T-helper 22 cell (primary cell): Measurements from ENCODE around the gene MRPL40.

Experiments used
- DNase-seq: peaks from one replicate; pipeline ENCODE4 v3.0.0-alpha.2; 2020; ENCODE audit warnings: low read depth

The MRPL40 gene

DNA sequence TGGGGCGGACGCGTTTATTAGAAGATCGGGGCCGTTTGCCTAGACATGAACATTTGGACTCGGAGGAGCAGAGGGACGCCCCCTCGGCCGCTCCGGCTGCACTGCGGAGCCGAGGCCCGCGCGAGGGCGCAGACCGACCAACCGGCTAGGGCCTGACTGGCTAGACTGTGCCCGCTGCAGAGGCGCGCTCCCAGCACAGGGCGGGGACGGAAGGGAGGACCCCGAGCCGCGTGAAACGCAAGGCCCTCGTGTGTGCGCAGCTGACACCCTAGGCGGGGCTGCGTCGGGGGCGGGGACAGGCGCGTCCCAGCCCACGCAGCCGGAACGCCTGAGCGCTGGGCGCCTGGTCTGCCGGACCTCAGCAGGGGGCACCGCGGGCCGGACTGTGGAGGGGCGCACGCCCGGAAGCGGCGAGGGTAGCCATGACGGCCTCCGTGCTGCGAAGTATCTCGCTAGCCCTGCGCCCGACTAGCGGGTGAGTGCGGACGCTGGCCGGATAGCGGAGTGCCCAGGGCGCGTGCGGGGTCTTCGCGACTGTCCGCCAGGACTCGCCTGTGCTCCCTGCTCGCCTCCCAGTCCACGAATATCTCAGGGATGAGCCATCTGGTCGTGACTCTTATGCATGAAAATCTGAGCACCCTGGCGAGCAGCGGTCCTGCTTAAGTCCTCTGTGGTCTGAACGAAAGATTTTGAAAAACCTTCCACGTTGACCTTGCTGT lies at the start of gene MRPL40:
TSS of gene MRPL40 (plus strand) at position 413 of the 719 bp plus-strand sequence. CDS start at position 423, 10 bp downstream.
- peak; percentile 70 for DNase-seq

DNA sequence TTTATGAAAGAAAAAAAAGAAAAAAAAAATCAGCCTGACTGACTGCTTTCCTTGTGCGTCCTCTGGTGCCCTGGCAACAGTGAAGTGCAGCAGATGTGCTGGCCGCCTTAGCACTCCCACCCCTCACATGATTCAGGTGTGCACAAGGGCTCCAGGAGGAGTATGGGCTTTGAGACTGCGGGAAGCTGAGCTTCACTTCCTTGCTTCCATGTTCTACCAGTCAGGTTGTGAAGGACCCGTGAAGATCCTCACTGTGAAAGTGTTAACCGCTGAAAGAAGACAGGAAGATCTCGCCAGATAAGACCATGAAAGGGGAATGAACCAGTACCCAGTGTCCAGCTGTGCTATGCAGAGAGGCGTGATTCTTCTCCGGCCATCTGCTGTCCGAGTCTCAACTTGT lies 49.1 kb upstream of the MRPL40 start:
- no peak for DNase-seq

DNA sequence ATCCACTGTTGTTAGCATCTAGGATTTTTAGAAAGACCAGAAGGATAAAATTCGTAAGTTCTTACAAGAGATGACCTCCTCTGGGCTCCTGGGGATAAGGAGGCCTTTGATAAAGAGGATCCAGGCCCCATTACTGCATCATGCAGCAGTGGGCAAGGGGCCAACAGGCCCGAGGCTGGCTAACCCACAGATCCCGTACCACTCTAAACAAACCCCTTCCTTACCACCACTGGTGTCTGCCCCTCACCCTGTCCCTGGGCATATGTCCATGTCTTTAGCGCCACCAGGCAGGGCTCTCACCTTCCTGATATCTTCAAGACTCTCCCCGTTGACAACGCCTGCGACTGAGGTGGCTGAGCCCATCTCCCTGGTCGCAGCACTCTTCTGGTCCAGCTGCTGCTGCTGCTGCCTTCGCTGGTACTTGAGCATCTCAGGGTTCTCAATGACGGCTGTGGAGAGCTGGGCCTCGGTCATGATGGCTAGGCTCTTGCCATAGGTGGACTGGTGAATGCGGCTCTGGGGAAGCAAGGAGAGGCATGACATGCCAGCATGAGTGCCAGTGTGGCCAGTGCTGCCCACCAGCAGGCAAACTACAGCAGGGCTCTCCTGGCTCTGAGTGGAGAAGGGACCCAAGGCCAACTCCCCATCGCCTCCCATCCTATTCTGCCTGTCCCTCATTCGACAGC lies 47.0 kb upstream of the MRPL40 start:
- DNase-seq: no peak

DNA sequence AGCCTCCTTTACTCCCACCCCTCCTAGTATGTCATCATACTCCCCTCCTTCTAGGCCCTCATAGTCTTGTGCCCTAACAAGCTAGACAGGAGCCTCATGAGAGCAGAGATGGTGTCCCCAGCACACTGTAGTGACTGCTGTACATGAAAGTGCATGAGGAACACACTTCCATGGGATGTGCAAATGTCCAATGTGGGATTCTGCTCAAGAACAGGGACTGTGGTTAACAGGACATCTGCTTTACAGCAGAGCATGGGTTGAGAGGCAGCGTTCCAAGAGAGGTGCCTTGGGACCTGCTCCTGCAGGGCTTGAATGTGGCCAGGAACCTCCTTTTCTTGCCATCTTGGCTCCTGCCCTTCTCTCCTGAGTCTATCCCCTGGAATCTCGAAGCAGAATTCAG lies 46.1 kb upstream of the MRPL40 start:
- no peak for DNase-seq

DNA sequence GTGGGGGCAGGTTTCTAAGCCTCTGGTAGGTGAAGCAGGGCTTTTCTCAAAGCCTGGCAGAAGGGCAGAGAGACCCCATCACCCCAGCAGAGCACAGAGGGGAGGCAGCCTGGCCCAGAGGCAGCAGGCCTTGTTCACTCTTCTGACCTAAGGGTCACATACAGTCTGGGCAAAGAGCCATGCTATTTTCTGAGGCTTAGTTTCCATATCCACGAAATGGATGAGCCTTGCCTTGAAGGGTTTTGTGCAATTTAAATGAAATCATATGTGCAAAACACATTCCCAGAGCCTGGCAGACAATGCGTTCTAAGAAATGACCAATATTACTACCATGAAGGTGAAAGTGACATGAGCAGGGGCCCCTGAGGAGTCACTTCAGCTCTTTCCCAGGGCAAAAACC lies 45.3 kb upstream of the MRPL40 start:
- no peak for DNase-seq

DNA sequence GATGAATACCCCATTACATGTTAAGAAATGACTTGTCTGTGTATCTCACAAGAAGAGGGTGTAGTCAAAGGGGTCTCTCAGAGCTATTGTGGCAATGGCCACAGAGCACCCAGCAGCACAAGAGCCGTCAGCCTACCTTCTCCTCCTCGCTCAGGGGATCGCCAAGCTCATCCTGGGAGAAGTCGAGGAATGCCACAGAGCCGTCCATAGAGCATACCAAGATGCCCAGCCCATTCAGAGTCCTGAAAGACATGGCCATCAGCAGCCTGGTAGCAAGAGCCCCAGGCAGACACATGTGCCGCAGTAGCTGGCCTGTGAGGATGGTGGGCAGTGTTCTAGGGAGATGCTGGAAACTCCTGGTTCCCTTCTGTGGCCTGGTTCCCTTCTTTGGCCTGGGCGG lies 44.8 kb upstream of the MRPL40 start:
- no peak for DNase-seq

DNA sequence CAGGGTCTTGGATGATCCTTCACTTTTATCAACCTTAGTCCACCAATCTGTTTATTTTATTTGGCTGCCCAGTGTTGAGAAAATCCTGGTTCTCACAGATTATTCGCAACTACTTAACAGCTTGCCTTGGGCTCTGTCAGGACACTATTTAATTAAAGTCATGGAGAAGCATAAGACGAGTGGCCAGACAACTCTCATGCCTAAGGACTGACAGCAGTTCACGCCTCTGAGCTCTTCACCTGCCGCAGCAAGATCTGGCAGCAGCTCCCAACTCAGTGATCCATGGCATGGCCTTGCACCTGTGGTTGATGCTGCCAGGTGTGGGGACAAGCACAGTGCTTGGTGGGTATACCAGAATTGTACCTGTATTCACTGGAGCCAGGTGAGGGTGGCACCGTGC lies 38.6 kb upstream of the MRPL40 start:
- DNase-seq: no peak

DNA sequence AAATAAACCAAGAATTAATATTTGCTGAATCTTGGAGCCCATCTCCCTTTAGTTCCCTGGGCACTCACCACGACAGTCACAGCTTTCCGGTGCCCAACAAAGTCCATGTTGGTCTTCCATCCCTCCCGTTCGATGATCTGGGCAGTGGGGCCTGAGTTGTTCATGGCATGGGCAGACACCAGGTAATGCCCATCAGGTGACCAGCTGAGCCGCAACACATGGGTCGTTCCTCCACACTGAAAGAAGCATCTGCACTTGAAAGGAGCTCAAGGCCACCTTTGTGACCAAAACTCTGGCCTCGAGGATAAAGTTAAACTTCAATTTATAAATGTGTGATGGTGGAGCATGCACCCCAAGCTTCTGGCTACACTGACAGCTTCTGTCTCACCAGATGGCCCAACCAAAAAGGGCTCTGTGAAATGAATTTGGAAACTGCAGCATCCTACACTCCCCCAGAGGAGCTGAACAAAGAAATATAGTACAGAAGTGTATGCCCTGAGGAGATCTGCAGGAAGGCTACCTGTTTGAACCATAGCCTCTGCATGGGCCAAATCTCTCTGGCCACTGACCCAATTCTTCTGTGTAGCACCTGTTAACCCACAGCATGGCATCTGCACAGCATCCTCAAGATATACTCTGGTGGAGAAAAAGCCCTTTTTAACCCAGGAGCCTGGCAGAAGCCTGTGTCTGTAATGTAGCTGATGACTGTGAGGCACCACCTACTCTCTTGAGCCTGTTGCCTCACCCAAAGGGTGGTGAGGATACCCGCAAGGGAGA lies 37.9 kb upstream of the MRPL40 start:
- DNase-seq: no peak

DNA sequence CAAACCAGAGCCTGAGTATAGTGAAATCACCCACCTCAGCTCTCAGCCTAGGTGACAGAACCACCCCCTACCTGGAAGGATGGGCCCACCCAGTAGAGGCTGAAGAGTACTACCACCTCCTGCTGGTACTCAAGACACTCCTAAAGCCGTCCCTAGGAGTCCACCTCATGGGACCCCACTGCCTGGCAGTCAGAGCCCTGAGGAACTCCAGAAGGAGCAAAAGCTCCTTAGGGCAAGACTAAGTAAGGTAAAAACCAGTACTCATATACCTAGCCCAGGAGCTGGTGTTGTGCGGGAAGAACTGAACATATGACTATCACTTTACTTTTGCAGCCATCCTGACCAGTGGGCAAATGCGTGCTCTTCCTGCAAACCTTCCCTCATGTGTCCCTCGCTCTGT lies 37.1 kb upstream of the MRPL40 start:
- no peak for DNase-seq

DNA sequence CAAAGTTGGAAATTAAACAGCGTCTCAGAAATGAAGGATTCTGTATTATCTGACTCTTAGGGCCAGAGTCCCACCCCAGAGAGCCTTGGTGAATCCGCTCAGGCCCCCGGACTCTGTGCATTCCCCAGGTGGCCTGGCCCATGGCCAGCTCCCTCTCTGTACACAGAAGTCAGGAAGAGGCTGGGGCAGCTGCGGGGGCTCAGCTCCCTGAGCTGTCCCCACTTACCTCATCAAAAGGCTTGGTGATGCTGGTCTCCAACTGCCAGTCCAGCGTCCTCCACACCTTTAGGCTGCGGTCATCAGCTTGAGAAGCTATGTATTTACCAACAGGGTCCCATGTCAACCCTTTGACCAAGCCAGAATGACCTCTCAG lies 35.8 kb upstream of the MRPL40 start:
- no peak for DNase-seq

DNA sequence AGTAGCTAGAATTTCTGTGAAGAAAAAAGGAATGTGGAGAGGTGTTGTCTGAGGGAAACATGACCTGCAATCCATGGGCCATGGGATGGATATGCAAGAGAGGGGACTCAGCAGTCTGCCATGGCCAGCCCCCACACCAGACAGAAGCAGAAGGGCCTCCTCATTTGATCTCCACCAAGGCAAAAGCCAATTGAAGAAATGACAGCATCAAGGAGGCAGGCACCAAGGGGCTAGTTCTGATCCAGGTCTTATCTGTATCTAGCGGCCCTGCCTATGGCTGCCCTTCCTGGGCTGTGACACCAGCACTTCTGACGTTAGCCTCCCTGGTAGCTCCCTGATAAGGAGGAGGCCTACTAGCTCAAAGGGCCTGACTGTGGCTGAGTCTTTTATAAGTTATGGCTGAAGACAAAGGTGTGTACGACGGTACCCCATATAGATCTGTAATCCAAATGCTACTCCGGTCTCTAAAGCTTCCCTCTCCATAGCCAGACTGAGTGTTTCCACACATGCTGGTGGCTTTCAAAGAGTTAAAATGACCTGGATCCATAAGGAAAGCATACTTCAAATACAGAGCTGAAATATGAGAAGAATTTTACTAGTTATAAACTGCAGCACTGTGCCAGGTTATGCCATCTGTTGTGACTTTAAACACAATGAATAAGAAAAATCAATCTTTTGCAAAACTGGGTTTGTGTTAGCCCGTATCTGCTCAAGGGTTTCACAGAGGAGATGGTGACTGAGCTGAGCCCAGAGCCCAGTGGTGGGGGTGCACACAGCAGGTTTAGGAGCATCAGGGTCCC lies 35.2 kb upstream of the MRPL40 start:
- DNase-seq: no peak

DNA sequence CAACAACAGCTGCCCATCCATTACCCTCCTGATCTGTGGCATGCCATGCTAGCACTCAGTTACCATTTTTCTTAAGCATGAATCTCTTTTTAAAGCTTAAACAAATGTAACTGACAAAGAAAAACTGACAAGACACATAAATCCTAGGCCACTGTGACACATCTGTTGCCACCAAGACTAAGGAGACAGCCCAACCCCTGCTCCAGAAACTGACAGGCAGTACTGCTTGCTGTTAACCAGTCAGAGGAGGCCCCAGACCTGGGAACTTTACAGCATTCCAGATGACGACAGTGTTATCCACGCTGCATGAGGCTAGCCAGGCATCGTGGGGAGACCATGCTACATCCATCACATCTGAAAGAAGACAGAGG lies 34.6 kb upstream of the MRPL40 start:
- DNase-seq: no peak

DNA sequence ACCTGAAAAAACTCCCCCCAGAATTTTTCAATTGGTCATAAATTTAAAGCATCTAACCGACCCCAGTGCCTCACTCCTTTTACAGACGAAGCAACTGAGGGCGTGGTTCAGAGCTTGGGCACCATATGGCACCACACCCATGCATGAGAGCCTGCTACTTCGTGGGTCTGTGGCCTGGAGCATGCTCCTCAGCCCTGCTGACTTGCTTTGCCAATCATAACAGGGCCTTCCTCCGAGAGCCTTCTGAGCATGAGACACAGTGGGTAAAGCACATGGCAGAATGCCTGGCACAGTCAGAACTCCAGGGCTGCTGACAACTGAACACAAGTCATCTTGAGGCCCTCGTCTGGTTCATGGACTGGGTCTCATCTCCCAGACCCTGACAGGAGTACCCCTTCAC lies 34.1 kb upstream of the MRPL40 start:
- DNase-seq: no peak

DNA sequence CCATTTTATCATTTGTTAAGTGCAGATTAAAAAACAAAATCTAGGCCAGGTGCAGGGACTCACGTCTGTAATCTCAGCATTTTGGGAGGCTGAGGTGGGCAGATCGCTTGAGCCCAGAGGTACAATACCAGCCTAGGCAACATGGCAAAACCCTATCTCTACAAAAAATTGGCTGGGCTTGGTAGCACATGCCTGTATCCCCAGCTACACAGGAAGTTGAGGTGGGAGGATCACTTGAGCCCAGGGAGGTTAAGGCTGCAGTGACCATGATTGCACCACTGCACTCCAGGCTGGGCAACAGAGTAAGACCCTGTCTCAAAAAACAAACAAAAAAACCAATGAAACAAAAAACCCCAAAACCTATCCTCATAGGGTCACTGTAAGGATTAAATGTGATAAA lies 33.7 kb upstream of the MRPL40 start:
- no peak for DNase-seq

DNA sequence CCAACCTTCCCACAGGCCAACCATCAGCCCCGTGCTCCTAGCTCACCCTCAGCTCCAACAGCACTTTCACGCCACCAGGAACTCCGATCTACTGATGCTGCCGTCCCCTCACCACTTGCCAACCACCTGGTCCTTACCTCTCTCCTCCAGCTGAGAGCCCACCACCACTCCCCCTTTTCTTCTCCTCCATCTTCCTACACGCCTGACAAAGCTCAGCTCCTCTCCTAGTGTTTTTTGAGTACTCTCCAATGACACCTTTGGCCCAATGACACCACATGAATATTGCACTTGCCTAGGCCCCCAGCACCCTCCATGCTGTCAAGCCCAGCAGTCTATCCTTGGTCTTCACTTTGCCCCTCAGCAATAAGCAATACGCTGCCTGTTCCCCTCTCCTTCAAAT lies 31.5 kb upstream of the MRPL40 start:
- no peak for DNase-seq

DNA sequence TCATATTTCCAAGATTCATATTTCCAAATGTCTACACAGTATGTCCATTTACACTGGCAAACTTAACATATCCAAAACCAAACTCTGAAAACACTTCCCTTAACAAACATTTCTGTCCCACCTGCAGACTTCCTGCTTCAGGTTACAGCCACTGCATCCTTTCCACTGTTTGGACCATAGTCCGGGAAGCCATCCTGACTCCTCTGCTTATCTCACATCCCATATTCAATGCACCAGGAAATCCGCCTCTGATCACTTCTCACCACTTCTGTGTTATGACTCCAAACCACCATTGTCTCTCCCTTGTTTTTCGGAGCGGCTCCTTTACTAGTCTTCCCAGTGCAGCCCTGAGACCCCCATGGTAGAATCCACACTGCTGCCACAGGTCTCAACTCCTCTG lies 30.9 kb upstream of the MRPL40 start:
- no peak for DNase-seq

DNA sequence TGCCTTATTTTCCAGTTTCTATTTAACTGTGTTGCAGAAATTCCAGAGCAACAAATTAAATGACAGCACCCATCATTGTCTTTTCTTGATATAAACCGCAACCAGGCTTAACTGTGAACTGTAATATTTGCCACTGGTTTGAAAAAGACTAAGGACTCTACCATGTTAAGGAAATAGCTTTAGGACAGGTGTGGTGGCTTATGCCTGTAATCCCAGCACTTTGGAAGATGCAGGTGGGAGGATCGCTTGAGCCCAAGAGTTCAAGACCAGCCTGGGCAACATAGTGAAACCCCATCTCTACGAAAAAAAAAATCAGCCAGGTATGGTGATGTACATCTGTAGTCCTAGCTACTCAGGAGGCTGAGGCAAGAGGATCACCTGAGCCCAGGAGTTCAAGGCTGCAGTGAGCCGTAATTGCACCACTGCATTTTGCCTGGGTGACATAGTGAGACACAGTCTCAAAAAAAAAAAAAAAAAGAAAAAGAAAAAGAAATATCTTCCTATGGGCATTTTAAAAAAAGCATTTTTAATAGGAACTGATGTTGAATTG lies 29.6 kb upstream of the MRPL40 start:
- no peak for DNase-seq

DNA sequence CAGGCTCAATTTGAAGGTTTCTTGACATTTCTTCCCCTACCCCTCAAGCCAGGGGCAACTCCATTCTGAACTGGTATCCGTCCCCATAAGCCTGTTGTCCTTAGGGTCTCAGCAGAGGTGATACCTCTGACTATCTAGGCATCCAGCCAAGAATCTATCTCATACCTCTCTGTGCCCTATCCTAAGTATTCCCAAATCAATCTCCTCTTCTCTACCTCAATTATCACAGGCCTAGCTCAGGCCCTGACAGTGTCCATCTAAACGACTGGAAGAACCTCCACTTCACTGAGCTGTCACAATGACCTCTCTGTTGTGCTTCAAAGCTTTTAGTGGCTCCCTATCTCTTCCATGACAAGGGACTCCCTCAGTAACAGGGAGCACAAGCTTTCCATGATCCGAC lies 27.7 kb upstream of the MRPL40 start:
- DNase-seq: no peak

DNA sequence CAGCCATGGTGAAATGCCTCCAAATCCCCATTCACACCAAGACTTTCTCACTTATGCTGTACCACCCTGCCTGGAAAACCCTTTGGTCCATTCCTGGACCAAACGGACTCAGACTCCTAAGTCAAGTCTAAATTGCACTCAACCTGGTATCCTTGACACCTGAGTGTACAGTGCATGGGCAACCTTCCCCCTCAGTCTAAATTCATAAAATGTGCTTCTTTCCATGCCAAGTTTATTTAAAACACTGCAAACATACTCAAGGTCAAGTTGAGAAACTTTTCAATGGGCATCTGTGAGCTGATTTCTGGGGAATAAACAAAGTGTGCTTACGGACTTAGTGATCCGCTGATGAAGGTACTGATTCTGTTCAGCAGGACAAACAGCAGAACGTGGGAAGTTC lies 27.2 kb upstream of the MRPL40 start:
- no peak for DNase-seq

DNA sequence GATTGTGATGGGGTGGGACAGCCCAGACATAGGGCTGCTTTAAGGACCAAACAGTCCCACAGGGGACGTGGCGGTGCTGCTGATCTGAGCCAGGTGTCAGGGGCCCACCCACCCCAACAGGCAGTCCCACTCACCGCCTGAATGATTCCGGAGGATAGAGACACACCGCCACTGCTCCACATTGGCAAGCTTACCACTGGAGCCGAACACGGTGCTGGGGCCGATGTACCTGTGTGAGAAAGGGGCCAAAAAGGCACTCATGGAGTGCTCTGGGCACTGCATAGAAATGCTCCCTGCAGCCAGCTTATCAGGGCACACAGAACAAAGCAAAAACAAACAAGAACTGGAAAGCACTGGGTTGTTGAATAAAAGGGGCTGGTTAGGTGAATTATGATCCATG lies 26.7 kb upstream of the MRPL40 start:
- DNase-seq: no peak

DNA sequence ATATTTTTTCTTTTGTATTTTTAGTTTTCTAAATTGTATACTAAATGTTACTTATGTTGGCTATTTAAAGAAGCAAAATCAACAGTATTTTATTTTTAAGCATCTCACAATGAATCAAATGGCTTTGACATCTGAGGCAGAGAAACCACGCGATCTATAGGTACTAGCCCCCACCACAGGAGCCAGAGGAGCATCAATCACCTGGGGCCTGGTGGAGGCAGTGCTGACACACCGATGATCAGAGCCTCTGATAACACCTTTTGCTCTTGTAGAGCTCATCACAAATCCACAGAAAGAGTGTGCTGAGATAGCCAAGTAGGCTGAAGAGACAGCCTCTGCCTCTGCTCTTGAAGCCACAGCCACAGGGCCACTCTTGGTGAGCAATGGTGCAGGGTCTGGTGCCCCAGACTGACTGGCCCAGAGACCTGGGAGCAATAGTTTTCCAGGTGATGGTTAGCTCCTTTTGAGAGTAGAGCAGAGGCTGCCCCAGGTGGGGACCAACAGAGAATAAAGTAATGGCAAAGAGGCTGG lies 26.0 kb upstream of the MRPL40 start:
- DNase-seq: no peak

DNA sequence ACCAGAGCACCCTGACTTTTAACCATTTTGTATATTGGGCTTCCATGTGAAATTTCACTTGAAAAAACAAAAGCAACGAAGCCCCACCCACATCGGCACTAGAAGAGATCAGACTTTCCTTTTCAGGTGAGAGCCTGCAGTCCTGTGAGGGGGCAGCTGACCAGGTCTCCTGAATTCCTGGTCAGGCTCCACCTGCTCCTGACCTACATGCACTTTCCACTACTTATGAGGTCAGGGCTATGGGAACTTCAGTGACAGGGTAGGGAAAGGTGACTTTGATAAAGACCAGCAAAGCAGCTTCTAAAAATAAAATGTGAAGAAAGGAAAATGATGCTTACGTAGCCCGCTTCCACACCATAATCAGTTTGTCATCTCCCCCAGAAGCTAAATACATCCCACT lies 25.5 kb upstream of the MRPL40 start:
- DNase-seq: no peak
